ENCODE data around the gene HHIPL1. TPM values are rescaled to one million over a fixed set of nuclear protein-coding genes. Genes with fewer than 3 reads are reported as not detected.

The HHIPL1 gene
- total RNA-seq, 1 experiment from 2014 or later, result 2.6 TPM

GRCh38 chr14:99683619-99684409, 38.9 kb downstream of the HHIPL1 start, which contains the start of gene CYP46A1:
TSS of gene CYP46A1 (plus strand) at chr14:99684298. CDS start at chr14:99684418, 120 bp downstream.
- peak within 1 kb of the TSS in 2 of 3 experiments; percentile 44 to 49; a peak in 2 of 7 replicates for H3K27ac Mint-ChIP-seq

More at GRCh38 chr14:99683619-99684409, 38.9 kb downstream of the HHIPL1 start, which contains the start of gene CYP46A1:
- WGBS (ENCODE audit: extremely low coverage, insufficient read length, low lambda C conversion rate), result no CpG with 5 or more reads among the region's 83 CpGs
- no peak within 1 kb of the TSS for H3T11ph ChIP-seq (ENCODE audit: low read length)
- no peak within 1 kb of the TSS for H4K91ac ChIP-seq (ENCODE audit: insufficient read length, low read depth, low read length)
- no peak within 1 kb of the TSS for H3K56ac ChIP-seq (ENCODE audit: insufficient read length, low read depth, low read length)
- peak within 1 kb of the TSS; percentile 43 for H3K9ac ChIP-seq (ENCODE audit: extremely low read depth, insufficient read length, low read length)
- peak within 1 kb of the TSS; percentile 64 for H3K14ac ChIP-seq (ENCODE audit: insufficient read depth, low read length)
- Mint-ChIP-seq H3K36me3 (ENCODE audit: insufficient read depth in 1 of 3, low read depth in 3 of 3) (0 out of 7 replicates have a peak, but pooled peaks cover 0 to 2% (median 0%) of the 10 kb centered on the region in 3 experiments), H3K9me3 (peaks cover 0 to 5% of the 10 kb centered on the region in 2 experiments; a peak in 3 of 5 replicates), H3K27me3 (ENCODE audit: low read depth) (peaks cover 14% of the 10 kb centered on the region), H3K4me1 (peaks cover 20 to 31% of the 10 kb centered on the region in 2 experiments), H3K4me3 (peak within 1 kb of the TSS; percentile 83 to 88)
- no peak within 1 kb of the TSS for H2AFZ ChIP-seq (ENCODE audit: low read length)
- no peak within 1 kb of the TSS for H2AK5ac ChIP-seq (ENCODE audit: insufficient read length, low read length)
- H3K27ac ChIP-seq (ENCODE audit: insufficient read length, low read depth, low read length), result no peak within 1 kb of the TSS
- H3K18ac ChIP-seq (ENCODE audit: insufficient read length, low read depth, low read length), result peak within 1 kb of the TSS; percentile 36
- TF ChIP-seq CTCF (conservative IDR thresholded peaks at IDR 0.05), result no peak
- no peaks in the 10 kb centered on the region for H3K27me3 ChIP-seq (ENCODE audit: insufficient read depth, low read length)
- no peaks in the 10 kb centered on the region for H3K9me3 ChIP-seq (ENCODE audit: control insufficient read depth, low read depth, low read length)
- H2BK12ac ChIP-seq (ENCODE audit: insufficient read length, low read depth, low read length), result no peak within 1 kb of the TSS
- no peak within 1 kb of the TSS for H2BK5ac ChIP-seq (ENCODE audit: insufficient read length, low read length)
- no peak within 1 kb of the TSS for H3K4ac ChIP-seq (ENCODE audit: low read depth, low read length)
- H2BK20ac ChIP-seq (ENCODE audit: low read depth, low read length, poor library complexity, severe bottlenecking), result no peak within 1 kb of the TSS
- H4K8ac ChIP-seq (replicated peaks; ENCODE audit: insufficient read length, low read depth, low read length), result no peak within 1 kb of the TSS
- H3K79me1 ChIP-seq (ENCODE audit: insufficient read depth, low read depth, low read length, poor library complexity, severe bottlenecking), result no peaks in the 10 kb centered on the region
- H3K23ac ChIP-seq (ENCODE audit: insufficient read length, low read depth, low read length), result no peak within 1 kb of the TSS
- H3K4me1 ChIP-seq (ENCODE audit: insufficient read depth, low read length), result no peaks in the 10 kb centered on the region
- no peak within 1 kb of the TSS for H4K5ac ChIP-seq (ENCODE audit: insufficient read length, low read depth, low read length)
- H4K20me1 ChIP-seq (ENCODE audit: control insufficient read depth, insufficient read depth, insufficient read length), result no peaks in the 10 kb centered on the region
- peak; percentile 99 for DNase-seq
- H3K23me2 ChIP-seq (ENCODE audit: insufficient read length, low read depth, low read length, poor library complexity, severe bottlenecking), result peaks cover 8% of the 10 kb centered on the region
- peak within 1 kb of the TSS; percentile 79 for H3K4me2 ChIP-seq (ENCODE audit: insufficient read depth, insufficient read length, low read length)
- no peak within 1 kb of the TSS for H2BK120ac ChIP-seq (ENCODE audit: low read depth, low read length, poor library complexity, severe bottlenecking)
- H2BK15ac ChIP-seq (ENCODE audit: low read depth, low read length), result no peak within 1 kb of the TSS
- no peaks in the 10 kb centered on the region for H3K79me2 ChIP-seq (ENCODE audit: insufficient read depth, low read length)

All from H9 (cell line).